SH-SY5Y (cell line): ENCODE results near the gene DOCK2.

Experiments used
- GATA2 ChIP-seq: IDR thresholded peaks from 2 replicates; pipeline ENCODE4 v1.6.1; 2011; ENCODE audit warnings: mild to moderate bottlenecking, low read depth, low read length
- GATA3 ChIP-seq: IDR thresholded peaks from 2 replicates; pipeline ENCODE4 v1.6.1; 2011; ENCODE audit warnings: low read depth, mild to moderate bottlenecking, low read length, moderate library complexity

GRCh38 chr5:169632946-169633345 lies 4.1 kb upstream of the DOCK2 start:
- TF ChIP-seq GATA3 (no peak), GATA2 (no peak)
